Liver (tissue), 9 donors: ENCODE results near the gene MTMR10. TPM values are rescaled to one million over a fixed set of nuclear protein-coding genes. Genes with fewer than 3 reads are reported as not detected.
A peak's percentile ranks its signal among the peaks of the same experiment; 100 is the strongest.

Experiments used
- DNase-seq: peaks from one replicate; pipeline ENCODE4 v3.0.0-alpha.2; 2017; ENCODE audit warnings: low spot score
- H3K27ac ChIP-seq, 2 donors: one replicate each; pipeline ENCODE4 v1.7.0; 2013; ENCODE audit warnings: inconsistent platforms in 2 of 2, low read length in 2 of 2, control low read depth in 1 of 2, low read depth in 1 of 2, mild to moderate bottlenecking in 1 of 2
- H3K27me3 ChIP-seq, 4 donors: one replicate each; pipeline versions ENCODE4 v1.6.1 to v1.7.0; 2013; ENCODE audit warnings: low read length in 3 of 4, inconsistent platforms in 1 of 4, mild to moderate bottlenecking in 1 of 4, moderate library complexity in 1 of 4; ENCODE audit not compliant: control insufficient read depth in 4 of 4, insufficient read depth in 4 of 4
- H3K36me3 ChIP-seq, 4 donors: one replicate each; pipeline versions ENCODE4 v1.6.1 to v1.7.0; 2013; ENCODE audit warnings: low read length in 3 of 4, mild to moderate bottlenecking in 3 of 4, low read depth in 1 of 4, moderate library complexity in 1 of 4; ENCODE audit not compliant: control insufficient read depth in 4 of 4, insufficient read depth in 3 of 4
- H3K4me1 ChIP-seq, 4 donors: one replicate each; pipeline versions ENCODE4 v1.6.1 to v1.7.0; 2013; ENCODE audit warnings: low read length in 3 of 4, mild to moderate bottlenecking in 3 of 4, moderate library complexity in 1 of 4; ENCODE audit not compliant: control insufficient read depth in 4 of 4, insufficient read depth in 4 of 4
- H3K4me3 ChIP-seq, 3 donors: one replicate each; pipeline versions ENCODE4 v1.6.1 to v1.7.0; 2013; ENCODE audit warnings: low read length in 3 of 3, control low read depth in 1 of 3, low read depth in 1 of 3, mild to moderate bottlenecking in 1 of 3
- H3K9ac ChIP-seq, 2 donors: one replicate each; pipeline ENCODE4 v1.7.0; 2013; ENCODE audit warnings: low read length in 2 of 2, mild to moderate bottlenecking in 2 of 2, moderate library complexity in 2 of 2, control low read depth in 1 of 2, low read depth in 1 of 2
- H3K9me3 ChIP-seq, 4 donors: one replicate each; pipeline versions ENCODE4 v1.6.1 to v1.7.0; 2013; ENCODE audit warnings: low read length in 3 of 4; ENCODE audit not compliant: control insufficient read depth in 4 of 4
- EGR1 ChIP-seq, 2 donors: IDR thresholded peaks; 2 replicates each; pipeline ENCODE4 v1.6.1; 2016 to 2018; ENCODE audit warnings: antibody characterized with exemption in 2 of 2, low read depth in 2 of 2
- FOXA1 ChIP-seq: IDR thresholded peaks from 2 replicates; pipeline ENCODE4 v1.6.1; 2016; ENCODE audit warnings: antibody characterized with exemption
- FOXA2 ChIP-seq: IDR thresholded peaks from 2 replicates; pipeline ENCODE4 v1.6.1; 2016; ENCODE audit warnings: antibody characterized with exemption
- GABPA ChIP-seq, 2 donors: IDR thresholded peaks in 1 of 2; conservative IDR thresholded peaks in 1 of 2; 2 replicates each; pipeline ENCODE4 v1.6.1; 2016; ENCODE audit warnings: antibody characterized with exemption in 2 of 2, mild to moderate bottlenecking in 1 of 2, moderate library complexity in 1 of 2
- HNF4A ChIP-seq, 2 donors: conservative IDR thresholded peaks; 2 replicates each; pipeline ENCODE4 v1.6.1; 2016; ENCODE audit warnings: antibody characterized with exemption in 2 of 2, mild to moderate bottlenecking in 2 of 2
- HNF4G ChIP-seq: IDR thresholded peaks from 2 replicates; pipeline ENCODE4 v1.6.1; 2016; ENCODE audit warnings: antibody characterized with exemption
- RAD21 ChIP-seq, 2 donors: IDR thresholded peaks; 2 replicates each; pipeline ENCODE4 v1.6.1; 2016; ENCODE audit warnings: antibody characterized with exemption in 2 of 2, mild to moderate bottlenecking in 2 of 2
- RXRA ChIP-seq, 2 donors: IDR thresholded peaks; 2 replicates each; pipeline ENCODE4 v1.6.1; 2017 to 2018; ENCODE audit warnings: antibody characterized with exemption in 2 of 2, mild to moderate bottlenecking in 1 of 2
- SP1 ChIP-seq: IDR thresholded peaks from 2 replicates; pipeline ENCODE4 v1.6.1; 2018; ENCODE audit warnings: antibody characterized with exemption, mild to moderate bottlenecking
- TAF1 ChIP-seq: conservative IDR thresholded peaks from 2 replicates; pipeline ENCODE4 v1.6.1; 2016; ENCODE audit warnings: antibody characterized with exemption, mild to moderate bottlenecking
- YY1 ChIP-seq: IDR thresholded peaks from 2 replicates; pipeline ENCODE4 v1.6.1; 2016; ENCODE audit warnings: antibody characterized with exemption, mild to moderate bottlenecking
- WGBS: extraction: QIAGEN DNeasy Blood & Tissue Kit; methylation state at CpG from one replicate; pipeline ENCODE4 v1.1.7; 2013; 5-methylcytosine and 5-hydroxymethylcytosine counted together
- polyA plus RNA-seq, 2 donors: library from polyadenylated mRNA; stranded (reverse) in 1 of 2; unstranded in 1 of 2; fragments of 200-250 nt in 1 of 2; fragments of >200 nt in 1 of 2; fragmentation: Nextera tagmentation in 1 of 2; extraction: Ambion mirVana in 1 of 2; gene quantifications; one replicate each; pipeline versions ENCODE4 v1.2.1 to v1.2.3, GENCODE V29; 2013 to 2015
- total RNA-seq, 2 donors: library from RNA; depleted of rRNA; stranded (reverse); fragments of >200 nt; gene quantifications; one replicate each; pipeline ENCODE4 v1.2.3, GENCODE V29; 2014
- TF ChIP-seq, protein P1 (sequence below): IDR thresholded peaks from 2 replicates; pipeline ENCODE4 v1.6.1; 2016; ENCODE audit warnings: antibody characterized with exemption
- TF ChIP-seq, protein P2 (sequence below): IDR thresholded peaks from 2 replicates; pipeline ENCODE4 v1.6.1; 2016; ENCODE audit warnings: antibody characterized with exemption
- TF ChIP-seq, protein P3 (sequence below): fragments of 150-350 bp; IDR thresholded peaks from 2 replicates; pipeline ENCODE4 v1.5.1; 2017; ENCODE audit warnings: improper control_type of control experiment, low read depth, low read length; ENCODE audit not compliant: missing input control
- TF ChIP-seq, protein P4 (sequence below): IDR thresholded peaks from 2 replicates; pipeline ENCODE4 v1.6.1; 2016; ENCODE audit warnings: antibody characterized with exemption
- TF ChIP-seq, protein P5 (sequence below): IDR thresholded peaks from 2 replicates; pipeline ENCODE4 v1.6.1; 2016; ENCODE audit warnings: antibody characterized with exemption, mild to moderate bottlenecking
- donor health status: healthy.
- donor health status: healthy.
- donor health status: healthy.
- donor health status: healthy.
- donor health status: healthy.

The MTMR10 gene
- total and polyA plus RNA-seq, 4 donors, result 8.7 to 31.3 (median 13.6) TPM

DNA sequence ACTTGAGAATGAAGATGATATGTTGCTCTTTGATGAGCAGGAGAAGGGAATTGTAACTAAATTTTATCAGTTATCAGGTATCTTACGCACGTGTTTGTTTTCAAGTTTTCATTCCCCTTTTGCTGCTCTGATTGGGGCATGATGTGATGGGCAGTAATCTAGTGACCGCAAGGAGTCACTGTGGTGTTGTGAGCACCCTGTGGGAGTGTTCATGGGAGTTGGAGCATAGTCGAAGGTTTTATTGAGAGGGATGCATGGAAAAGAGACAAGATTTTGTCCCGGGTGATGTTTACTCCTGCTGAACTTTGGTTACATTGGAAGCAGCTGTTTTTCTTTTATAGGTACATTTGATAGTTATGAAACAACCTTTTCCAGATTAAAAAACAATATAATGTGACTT lies 85.6 kb downstream of the MTMR10 start:
- WGBS, result 45% methylated on average over 5 of the region's 5 CpGs
- no peak for DNase-seq
- Histone ChIP-seq H3K9me3 (no peaks in the 10 kb centered on the region), H3K36me3 (peaks cover 0 to 17% (median 5%) of the 10 kb centered on the region in 4 donors), H3K27me3 (no peaks in the 10 kb centered on the region), H3K4me1 (peaks cover 2 to 26% (median 21%) of the 10 kb centered on the region in 4 donors), H3K4me3 (no peak overlapping the region), H3K9ac (peak overlapping the region in 1 of 2 donors; percentile 25), H3K27ac (no peak overlapping the region)
- TF ChIP-seq GABPA (IDR thresholded peaks at IDR 0.05 in 1 of 2, conservative IDR thresholded peaks at IDR 0.05 in 1 of 2) (no peak), FOXA2 (no peak), EGR1 (IDR thresholded peaks at IDR 0.05; ENCODE audit: low read depth in 2 of 2) (no peak), HNF4G (no peak), RAD21 (IDR thresholded peaks at IDR 0.05) (peak; percentile 51 to 77), HNF4A (conservative IDR thresholded peaks at IDR 0.05) (peak in 1 of 2 donors; percentile 50), FOXA1 (no peak), YY1 (no peak), TAF1 (no peak), SP1 (no peak), RXRA (IDR thresholded peaks at IDR 0.05) (peak in 1 of 2 donors; percentile 21)
- TF ChIP-seq, protein P1, sequence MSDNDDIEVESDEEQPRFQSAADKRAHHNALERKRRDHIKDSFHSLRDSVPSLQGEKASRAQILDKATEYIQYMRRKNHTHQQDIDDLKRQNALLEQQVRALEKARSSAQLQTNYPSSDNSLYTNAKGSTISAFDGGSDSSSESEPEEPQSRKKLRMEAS, result no peak
- TF ChIP-seq, protein P2, sequence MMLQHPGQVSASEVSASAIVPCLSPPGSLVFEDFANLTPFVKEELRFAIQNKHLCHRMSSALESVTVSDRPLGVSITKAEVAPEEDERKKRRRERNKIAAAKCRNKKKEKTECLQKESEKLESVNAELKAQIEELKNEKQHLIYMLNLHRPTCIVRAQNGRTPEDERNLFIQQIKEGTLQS, result no peak
- TF ChIP-seq, protein P3, sequence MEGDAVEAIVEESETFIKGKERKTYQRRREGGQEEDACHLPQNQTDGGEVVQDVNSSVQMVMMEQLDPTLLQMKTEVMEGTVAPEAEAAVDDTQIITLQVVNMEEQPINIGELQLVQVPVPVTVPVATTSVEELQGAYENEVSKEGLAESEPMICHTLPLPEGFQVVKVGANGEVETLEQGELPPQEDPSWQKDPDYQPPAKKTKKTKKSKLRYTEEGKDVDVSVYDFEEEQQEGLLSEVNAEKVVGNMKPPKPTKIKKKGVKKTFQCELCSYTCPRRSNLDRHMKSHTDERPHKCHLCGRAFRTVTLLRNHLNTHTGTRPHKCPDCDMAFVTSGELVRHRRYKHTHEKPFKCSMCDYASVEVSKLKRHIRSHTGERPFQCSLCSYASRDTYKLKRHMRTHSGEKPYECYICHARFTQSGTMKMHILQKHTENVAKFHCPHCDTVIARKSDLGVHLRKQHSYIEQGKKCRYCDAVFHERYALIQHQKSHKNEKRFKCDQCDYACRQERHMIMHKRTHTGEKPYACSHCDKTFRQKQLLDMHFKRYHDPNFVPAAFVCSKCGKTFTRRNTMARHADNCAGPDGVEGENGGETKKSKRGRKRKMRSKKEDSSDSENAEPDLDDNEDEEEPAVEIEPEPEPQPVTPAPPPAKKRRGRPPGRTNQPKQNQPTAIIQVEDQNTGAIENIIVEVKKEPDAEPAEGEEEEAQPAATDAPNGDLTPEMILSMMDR, result peak; percentile 36
- TF ChIP-seq, protein P4, sequence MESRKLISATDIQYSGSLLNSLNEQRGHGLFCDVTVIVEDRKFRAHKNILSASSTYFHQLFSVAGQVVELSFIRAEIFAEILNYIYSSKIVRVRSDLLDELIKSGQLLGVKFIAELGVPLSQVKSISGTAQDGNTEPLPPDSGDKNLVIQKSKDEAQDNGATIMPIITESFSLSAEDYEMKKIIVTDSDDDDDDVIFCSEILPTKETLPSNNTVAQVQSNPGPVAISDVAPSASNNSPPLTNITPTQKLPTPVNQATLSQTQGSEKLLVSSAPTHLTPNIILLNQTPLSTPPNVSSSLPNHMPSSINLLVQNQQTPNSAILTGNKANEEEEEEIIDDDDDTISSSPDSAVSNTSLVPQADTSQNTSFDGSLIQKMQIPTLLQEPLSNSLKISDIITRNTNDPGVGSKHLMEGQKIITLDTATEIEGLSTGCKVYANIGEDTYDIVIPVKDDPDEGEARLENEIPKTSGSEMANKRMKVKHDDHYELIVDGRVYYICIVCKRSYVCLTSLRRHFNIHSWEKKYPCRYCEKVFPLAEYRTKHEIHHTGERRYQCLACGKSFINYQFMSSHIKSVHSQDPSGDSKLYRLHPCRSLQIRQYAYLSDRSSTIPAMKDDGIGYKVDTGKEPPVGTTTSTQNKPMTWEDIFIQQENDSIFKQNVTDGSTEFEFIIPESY, result no peak
- TF ChIP-seq, protein P5, sequence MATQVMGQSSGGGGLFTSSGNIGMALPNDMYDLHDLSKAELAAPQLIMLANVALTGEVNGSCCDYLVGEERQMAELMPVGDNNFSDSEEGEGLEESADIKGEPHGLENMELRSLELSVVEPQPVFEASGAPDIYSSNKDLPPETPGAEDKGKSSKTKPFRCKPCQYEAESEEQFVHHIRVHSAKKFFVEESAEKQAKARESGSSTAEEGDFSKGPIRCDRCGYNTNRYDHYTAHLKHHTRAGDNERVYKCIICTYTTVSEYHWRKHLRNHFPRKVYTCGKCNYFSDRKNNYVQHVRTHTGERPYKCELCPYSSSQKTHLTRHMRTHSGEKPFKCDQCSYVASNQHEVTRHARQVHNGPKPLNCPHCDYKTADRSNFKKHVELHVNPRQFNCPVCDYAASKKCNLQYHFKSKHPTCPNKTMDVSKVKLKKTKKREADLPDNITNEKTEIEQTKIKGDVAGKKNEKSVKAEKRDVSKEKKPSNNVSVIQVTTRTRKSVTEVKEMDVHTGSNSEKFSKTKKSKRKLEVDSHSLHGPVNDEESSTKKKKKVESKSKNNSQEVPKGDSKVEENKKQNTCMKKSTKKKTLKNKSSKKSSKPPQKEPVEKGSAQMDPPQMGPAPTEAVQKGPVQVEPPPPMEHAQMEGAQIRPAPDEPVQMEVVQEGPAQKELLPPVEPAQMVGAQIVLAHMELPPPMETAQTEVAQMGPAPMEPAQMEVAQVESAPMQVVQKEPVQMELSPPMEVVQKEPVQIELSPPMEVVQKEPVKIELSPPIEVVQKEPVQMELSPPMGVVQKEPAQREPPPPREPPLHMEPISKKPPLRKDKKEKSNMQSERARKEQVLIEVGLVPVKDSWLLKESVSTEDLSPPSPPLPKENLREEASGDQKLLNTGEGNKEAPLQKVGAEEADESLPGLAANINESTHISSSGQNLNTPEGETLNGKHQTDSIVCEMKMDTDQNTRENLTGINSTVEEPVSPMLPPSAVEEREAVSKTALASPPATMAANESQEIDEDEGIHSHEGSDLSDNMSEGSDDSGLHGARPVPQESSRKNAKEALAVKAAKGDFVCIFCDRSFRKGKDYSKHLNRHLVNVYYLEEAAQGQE, result no peak

DNA sequence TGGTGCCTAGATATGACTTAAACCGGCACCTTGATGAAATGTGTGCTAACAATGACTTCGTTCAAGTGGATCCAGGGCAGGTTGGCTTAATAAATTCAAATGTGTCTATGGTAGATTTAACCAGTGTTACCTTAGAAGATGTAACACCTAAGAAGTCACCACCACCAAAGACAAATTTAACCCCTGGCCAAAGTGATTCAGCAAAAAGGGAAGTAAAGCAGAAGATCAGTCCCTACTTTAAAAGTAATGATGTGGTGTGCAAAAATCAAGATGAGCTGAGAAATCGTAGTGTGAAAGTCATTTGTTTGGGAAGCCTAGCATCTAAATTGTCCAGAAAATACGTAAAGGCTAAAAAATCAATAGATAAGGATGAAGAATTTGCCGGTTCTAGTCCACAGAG lies 86.6 kb downstream of the MTMR10 start:
- TF ChIP-seq HNF4A (conservative IDR thresholded peaks at IDR 0.05), result no peak
- no peaks in the 10 kb centered on the region for H3K9me3 ChIP-seq
- H3K36me3 ChIP-seq, result peaks cover 0 to 12% (median 2%) of the 10 kb centered on the region in 4 donors
- H3K9ac ChIP-seq, result no peak overlapping the region
- no peak overlapping the region for H3K4me3 ChIP-seq
- H3K27me3 ChIP-seq, result no peaks in the 10 kb centered on the region
- 87% methylated on average over 5 of the region's 5 CpGs for WGBS
- H3K27ac ChIP-seq, result no peak overlapping the region
- peaks cover 2 to 26% (median 21%) of the 10 kb centered on the region in 4 donors for H3K4me1 ChIP-seq
- DNase-seq, result no peak
